Stimulated activated CD4-positive, alpha-beta T cell treated with anti-CD3 and anti-CD28 coated beads, Interleukin-4, amount 100 ng/mL, for 48 hours (primary cell): ENCODE measurements around the gene SENP3.

Experiments
- DNase-seq, 2 donors: peaks; one replicate each; pipeline ENCODE4 v3.0.0-alpha.2; 2020; ENCODE audit warnings: low read depth in 2 of 2

SENP3 gene

DNA sequence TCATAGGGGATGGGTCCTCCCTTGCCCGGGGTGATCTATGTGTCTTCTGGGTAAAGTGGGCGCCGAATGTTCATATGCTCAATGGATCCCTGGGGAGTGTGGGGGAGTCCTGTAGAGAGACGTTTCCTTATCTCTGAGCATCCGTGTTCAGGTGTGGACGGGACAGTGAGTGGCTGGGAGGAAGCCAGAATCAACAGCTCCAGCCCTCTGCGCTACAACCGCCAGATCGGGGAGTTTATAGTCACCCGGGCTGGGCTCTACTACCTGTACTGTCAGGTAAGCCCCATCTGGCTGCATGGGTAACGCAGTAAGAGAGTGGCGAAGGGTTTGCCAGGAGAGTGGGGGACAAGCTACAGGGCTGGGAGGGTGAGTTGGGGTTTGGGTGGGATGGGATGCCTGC is 5.1 kb upstream of the SENP3 start:
- no peak for DNase-seq

DNA sequence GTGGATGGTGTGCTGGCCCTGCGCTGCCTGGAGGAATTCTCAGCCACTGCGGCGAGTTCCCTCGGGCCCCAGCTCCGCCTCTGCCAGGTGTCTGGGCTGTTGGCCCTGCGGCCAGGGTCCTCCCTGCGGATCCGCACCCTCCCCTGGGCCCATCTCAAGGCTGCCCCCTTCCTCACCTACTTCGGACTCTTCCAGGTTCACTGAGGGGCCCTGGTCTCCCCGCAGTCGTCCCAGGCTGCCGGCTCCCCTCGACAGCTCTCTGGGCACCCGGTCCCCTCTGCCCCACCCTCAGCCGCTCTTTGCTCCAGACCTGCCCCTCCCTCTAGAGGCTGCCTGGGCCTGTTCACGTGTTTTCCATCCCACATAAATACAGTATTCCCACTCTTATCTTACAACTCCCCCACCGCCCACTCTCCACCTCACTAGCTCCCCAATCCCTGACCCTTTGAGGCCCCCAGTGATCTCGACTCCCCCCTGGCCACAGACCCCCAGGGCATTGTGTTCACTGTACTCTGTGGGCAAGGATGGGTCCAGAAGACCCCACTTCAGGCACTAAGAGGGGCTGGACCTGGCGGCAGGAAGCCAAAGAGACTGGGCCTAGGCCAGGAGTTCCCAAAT is 4.5 kb upstream of the SENP3 start:
- no peak for DNase-seq

DNA sequence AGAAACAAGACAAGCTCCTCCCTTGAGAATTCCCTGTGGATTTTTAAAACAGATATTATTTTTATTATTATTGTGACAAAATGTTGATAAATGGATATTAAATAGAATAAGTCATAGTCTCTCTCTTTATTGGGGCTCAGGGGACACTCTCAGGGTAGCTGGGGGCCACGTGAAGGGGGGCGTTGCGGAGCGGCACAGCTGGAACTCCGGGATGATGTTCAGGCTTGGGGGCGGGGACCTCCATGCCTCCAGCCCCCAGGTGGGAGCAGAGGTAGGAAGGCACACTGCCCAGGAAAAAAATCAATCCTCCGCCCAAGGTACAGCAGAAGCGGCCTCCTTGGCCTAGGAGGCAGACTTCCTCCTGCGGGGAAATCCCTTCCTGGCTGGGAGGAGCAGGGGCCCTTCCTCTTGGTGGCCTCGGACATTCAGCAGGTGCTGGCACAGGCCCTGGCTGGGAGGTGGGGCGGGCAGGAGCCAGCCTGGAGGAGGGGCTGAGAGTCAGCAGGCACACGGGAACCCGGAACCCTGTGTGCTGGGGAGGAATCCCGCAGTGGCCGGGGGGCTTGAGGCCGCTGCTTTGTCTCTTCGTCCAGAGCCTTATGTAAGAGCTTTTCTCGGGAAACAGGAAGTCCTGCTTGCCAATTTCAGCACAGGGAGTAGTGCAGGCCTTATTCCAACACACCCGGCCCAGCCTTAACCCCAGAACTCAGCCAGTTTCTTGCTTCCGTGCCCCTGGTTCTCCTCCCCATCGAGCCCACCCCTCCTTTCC is 3.8 kb upstream of the SENP3 start:
- no peak for DNase-seq

DNA sequence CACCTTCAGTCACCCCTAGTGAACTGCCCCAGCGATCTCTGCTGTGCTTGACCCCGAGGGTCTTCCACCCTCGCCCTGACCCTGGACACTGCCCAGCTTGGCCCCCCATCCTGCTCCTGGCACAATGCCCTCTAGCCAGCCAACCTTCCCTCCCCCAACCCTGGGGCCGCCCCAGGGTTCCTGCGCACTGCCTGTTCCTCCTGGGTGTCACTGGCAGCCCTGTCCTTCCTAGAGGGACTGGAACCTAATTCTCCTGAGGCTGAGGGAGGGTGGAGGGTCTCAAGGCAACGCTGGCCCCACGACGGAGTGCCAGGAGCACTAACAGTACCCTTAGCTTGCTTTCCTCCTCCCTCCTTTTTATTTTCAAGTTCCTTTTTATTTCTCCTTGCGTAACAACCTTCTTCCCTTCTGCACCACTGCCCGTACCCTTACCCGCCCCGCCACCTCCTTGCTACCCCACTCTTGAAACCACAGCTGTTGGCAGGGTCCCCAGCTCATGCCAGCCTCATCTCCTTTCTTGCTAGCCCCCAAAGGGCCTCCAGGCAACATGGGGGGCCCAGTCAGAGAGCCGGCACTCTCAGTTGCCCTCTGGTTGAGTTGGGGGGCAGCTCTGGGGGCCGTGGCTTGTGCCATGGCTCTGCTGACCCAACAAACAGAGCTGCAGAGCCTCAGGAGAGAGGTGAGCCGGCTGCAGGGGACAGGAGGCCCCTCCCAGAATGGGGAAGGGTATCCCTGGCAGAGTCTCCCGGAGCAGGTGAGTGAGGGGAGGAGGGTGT is 3.0 kb upstream of the SENP3 start, which contains the start of gene TNFSF13:
TNFSF13 (plus strand) TSS at position 207 of the 776 bp plus-strand sequence; CDS start at position 497, 290 bp downstream.
- DNase-seq = no peak

DNA sequence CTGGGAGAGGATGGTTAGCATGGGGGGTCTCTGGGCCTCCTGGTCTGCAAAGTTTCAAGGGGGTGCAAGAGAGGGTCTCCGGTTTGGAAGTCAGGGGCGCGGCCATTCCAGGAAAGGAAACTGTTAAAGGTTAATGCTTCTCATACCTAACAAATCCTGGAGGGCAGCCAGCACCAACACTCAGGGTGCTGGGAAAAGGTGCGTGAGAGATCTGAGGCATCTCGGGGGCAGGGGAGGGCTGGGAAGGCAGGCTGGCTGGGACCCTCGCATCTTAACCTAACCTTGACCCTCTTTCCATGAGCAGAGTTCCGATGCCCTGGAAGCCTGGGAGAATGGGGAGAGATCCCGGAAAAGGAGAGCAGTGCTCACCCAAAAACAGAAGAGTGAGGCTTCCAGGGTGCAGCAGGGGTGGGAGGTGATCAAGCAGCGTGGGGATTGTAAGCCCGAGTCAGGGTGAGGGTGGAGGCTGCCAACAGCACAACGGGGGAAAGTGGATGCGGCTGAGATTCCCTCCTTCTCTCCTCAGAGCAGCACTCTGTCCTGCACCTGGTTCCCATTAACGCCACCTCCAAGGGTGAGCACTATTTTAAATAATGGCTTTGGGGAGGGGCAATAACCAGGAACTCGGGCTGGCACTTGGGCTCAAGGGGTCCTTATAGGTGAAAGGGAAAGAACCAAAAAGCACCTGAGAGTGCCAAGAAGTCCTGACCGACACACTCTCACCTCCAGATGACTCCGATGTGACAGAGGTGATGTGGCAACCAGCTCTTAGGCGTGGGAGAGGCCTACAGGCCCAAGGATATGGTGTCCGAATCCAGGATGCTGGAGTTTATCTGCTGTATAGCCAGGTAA is 2.2 kb upstream of the SENP3 start:
- DNase-seq = no peak

DNA sequence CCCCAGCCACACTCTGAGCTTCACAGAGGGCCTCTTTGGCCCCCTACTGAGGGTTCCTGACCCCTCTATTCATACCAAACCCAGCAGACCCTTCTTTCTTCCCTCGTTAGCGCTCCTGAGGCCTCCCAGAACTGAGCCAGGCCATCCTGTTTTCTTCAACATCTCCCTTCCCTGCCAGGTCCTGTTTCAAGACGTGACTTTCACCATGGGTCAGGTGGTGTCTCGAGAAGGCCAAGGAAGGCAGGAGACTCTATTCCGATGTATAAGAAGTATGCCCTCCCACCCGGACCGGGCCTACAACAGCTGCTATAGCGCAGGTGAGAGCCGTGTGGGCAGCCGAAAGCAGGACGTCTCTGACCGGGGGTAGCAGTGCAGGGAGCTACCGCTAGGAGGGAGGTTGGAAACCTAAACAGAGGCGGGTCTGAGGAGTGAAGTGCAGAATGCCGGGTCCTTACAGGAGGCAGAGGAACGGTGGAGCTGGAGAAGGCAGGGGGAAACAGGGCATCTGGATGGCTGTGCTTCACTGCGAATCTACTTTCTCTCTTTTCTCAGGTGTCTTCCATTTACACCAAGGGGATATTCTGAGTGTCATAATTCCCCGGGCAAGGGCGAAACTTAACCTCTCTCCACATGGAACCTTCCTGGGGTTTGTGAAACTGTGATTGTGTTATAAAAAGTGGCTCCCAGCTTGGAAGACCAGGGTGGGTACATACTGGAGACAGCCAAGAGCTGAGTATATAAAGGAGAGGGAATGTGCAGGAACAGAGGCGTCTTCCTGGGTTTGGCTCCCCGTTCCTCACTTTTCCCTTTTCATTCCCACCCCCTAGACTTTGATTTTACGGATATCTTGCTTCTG is 1.3 kb upstream of the SENP3 start:
- DNase-seq = peak in 1 of 2 donors; percentile 61

DNA sequence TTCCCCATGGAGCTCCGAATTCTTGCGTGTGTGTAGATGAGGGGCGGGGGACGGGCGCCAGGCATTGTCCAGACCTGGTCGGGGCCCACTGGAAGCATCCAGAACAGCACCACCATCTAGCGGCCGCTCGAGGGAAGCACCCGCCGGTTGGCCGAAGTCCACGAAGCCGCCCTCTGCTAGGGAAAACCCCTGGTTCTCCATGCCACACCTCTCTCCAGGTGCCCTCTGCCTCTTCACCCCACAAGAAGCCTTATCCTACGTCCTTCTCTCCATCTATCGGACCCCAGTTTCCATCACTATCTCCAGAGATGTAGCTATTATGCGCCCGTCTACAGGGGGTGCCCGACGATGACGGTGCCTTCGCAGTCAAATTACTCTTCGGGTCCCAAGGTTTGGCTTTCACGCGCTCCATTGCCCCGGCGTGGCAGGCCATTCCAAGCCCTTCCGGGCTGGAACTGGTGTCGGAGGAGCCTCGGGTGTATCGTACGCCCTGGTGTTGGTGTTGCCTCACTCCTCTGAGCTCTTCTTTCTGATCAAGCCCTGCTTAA is 617 bp upstream of the SENP3 start:
- peak; percentile 83 for DNase-seq

DNA sequence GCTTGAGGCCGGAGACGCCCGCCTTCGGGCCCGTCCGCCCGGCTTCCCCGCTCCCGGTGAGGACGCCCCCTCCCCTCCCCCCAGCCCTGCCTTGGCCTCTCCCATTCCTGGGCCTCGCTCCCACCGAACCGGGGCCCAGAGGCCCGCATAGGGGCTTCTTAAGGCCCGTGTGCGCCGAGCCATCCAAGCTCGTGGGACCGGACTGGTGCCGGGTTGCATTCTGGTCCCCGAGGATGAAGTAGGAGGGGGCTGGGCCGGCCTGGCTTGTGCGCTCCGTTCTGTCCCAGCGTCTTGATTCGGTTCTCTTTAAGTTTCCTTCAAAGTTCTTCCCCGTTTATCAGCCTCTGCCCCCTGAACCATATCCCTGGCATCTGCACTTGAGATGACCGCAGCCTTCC is 488 bp downstream of the SENP3 start:
- DNase-seq = no peak

DNA sequence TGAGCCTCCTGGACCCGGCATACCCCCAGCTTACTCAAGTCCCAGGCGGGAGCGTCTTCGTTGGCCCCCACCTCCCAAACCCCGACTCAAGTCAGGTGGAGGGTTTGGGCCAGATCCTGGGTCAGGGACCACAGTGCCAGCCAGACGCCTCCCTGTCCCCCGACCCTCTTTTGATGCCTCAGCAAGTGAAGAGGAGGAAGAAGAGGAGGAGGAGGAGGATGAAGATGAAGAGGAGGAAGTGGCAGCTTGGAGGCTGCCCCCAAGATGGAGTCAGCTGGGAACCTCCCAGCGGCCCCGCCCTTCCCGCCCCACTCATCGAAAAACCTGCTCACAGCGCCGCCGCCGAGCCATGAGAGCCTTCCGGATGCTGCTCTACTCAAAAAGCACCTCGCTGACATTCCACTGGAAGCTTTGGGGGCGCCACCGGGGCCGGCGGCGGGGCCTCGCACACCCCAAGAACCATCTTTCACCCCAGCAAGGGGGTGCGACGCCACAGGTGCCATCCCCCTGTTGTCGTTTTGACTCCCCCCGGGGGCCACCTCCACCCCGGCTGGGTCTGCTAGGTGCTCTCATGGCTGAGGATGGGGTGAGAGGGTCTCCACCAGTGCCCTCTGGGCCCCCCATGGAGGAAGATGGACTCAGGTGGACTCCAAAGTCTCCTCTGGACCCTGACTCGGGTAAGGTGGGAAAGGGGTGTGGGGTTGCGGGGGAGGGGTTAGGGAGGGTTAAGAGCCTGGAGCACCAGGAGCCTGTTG is 1.6 kb downstream of the SENP3 start:
- no peak for DNase-seq

DNA sequence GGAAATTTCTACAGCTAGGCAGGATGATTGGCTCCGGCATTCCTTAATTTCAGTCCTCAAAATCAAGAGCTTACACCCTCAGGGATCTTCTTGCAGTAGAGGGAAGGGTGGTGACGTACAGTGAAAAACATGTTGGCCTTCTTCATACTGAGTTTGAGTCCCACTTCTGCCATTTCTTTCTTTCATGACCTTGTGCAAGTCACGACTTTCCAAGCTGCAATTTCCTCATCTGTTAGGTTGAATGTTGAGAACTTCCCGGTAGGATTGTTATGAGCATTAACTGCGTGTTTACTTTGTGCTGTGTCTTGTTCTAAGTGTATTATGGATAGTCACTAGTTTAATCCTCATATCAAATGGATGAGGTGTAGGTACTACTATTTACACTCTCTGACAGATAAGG is 7.9 kb downstream of the SENP3 start:
- no peak for DNase-seq

DNA sequence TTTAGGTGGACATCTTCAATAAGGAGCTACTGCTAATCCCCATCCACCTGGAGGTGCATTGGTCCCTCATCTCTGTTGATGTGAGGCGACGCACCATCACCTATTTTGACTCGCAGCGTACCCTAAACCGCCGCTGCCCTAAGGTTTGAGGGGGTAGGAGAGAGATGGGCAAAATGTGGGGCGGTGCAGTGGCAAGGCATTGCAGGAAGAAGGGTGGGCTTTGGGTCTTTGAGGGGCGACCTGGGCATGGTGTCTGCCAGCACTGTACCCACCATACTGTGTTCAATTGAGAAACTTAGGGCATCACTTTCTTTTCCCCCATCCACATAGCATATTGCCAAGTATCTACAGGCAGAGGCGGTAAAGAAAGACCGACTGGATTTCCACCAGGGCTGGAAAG is 8.6 kb downstream of the SENP3 start:
- DNase-seq = no peak

DNA sequence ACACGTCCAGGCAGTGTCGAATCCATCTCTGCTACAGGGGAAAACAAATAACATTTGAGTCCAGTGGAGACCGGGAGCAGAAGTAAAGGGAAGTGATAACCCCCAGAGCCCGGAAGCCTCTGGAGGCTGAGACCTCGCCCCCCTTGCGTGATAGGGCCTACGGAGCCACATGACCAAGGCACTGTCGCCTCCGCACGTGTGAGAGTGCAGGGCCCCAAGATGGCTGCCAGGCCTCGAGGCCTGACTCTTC is 10.5 kb downstream of the SENP3 start:
- peak in 1 of 2 donors; percentile 97 for DNase-seq

DNA sequence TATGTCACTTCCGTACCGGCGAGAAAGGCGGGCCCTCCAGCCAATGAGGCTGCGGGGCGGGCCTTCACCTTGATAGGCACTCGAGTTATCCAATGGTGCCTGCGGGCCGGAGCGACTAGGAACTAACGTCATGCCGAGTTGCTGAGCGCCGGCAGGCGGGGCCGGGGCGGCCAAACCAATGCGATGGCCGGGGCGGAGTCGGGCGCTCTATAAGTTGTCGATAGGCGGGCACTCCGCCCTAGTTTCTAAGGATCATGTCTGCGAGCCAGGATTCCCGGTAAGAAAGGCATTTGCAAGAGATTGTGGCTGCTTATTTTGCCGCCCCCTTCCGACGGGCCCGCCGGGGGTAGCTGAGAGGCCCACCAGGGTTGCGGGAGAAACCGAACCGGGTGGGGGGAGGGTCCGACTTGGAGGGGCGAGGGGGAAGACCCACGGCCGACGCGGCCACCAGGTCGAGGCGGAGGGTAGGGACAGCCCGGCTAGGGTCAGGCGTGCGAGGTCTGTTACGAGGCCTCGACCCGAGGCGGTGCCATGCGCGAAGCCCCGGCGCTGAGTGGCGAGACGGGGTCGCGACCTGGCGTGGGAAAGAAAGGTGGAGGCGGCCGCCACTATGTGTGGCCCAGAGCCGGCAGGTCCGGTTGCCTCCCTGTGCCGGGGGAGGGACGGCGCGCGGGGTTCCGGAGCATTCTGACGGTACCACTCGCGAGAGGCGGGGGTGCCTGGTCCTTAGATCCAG is 11.0 kb downstream of the SENP3 start:
- DNase-seq = peak in 1 of 2 donors; percentile 98

DNA sequence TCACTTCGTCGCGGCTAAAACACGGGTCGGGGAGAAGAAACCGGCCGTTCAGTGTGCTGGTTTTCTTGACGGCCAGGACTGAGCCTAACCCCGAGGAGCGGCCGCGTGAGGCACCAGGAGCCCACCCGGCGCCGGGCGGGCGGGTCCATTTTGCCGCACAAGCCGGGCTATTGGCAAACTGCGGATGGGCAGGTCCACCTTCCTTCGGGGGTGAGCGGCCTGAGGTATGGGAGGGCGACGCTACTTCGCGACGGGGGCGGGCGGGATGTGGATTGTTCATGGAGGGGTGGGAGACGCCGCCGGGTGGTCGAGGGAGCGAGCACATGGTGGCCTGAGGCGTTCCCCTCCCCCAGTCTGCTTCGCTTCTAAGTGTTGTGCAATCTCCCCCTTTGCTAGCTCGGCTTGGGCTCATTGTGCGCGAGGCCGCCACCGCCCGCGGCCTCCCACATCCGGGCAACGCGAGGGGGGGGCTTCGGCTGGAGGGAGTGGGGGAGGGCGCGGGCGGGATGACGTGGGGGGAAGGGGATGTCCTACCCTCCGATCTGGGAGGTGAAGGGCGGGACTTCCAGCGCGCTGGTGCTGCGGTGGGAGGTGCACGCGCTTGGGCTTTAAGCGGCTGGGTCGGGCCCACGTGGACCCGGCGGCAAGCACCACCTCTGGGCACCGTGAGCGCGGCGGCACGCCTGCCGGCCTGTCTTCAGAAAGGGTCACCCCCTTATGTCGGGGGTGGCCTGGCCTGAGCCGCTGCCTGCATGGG is 11.8 kb downstream of the SENP3 start:
- DNase-seq = peak; percentile 87 to 88

DNA sequence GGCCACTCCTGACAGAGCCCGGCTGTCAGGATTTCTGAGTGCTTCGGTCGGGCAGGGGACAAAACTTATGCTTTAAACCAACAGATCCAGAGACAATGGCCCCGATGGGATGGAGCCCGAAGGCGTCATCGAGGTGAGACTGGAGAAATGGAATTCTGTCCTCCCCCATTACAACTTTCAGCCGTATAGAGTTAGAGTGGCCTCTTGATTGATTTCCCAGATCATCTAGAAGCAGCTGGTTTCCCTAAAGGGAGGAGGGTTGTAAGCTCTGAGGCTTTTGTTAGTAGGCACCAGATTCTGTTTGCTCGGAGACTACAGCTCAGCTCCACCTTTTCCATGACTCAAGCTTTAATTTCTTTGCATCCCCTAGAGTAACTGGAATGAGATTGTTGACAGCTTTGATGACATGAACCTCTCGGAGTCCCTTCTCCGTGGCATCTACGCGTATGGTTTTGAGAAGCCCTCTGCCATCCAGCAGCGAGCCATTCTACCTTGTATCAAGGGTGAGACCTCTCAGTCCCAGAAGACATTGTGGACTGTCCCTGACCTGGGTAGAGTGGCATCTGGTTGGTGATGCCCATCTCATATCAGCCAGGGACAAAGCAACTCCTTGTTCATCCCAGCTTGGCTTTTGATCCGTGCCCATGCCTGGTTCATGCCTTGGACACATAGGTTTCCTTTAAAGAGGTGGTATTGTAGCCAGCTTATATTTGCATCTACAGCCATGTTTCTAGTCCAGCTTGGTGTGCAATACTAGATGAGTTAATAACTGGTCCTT is 12.6 kb downstream of the SENP3 start:
- DNase-seq = no peak

DNA sequence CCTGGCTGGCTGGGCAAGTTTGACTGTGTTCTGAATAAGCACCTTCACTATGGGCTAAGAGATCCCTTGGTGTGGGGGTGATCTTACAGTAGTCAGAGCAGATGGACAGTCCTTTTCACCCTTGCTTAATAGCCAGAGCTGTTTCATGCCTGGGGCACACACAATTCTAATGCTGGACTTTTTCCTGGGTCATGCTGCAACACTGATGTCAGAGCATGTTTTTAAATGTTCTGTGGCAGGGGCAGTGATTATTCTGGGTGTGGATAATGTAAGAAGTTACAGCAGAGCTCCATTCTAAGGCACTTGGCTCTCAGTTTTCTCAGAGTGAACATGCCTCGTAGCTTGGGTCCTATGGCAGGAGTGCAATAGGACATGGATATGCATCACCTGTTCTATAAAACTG is 13.8 kb downstream of the SENP3 start:
- DNase-seq = no peak

DNA sequence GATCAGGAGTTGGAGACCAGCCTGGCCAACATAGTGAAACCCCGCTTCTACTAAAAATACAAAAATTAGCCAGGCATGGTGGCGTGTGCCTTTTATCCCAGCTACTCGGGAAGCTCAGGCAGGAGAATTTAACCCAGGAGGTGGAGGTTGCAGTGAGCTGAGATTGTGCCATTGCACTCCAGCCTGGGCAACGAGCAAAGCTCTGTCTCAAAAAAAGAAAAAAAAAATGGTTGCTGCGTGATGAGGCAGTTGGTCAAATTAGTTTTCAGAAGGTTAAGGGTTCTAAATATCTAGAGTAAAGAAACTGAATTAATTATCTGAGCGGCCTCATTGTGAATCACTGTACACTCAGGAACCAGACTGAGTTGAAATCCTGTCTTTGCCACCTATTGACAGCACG is 14.2 kb downstream of the SENP3 start:
- no peak for DNase-seq

DNA sequence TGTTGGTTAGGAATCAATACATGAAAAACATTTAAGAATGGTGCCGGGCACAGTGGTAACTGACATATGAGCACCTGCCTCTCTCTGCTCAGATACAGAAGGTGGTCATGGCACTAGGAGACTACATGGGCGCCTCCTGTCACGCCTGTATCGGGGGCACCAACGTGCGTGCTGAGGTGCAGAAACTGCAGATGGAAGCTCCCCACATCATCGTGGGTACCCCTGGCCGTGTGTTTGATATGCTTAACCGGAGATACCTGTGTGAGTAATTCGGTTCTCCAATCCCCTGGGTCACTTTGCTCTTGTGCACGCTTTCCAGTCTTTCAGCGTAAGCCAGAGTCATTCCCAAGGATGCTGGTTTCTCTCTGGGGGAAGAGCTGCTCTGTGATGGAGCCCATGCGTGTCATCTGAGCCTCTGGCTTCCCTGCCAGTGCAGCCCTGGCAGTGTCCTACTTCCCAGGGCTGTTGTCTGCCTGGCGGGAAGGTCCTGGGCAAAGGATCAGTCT is 14.8 kb downstream of the SENP3 start:
- no peak for DNase-seq
